Neuronal stem cell (in vitro differentiated cells): Measurements from ENCODE around the gene NEU4.
"Not testable (repeated sequence)": the region's sequence is repeated elsewhere in the genome, so short reads cannot be mapped to it uniquely, and the experiment has no call there.

Source experiments
- DNase-seq: peaks from one replicate; pipeline ENCODE4 v3.0.0-alpha.2; 2013; ENCODE audit warnings: low spot score
- H2AFZ ChIP-seq: one replicate; pipeline ENCODE4 v1.6.1; 2013; ENCODE audit warnings: mild to moderate bottlenecking, low read length, inconsistent platforms
- H2AK5ac ChIP-seq: 2 replicates; pipeline ENCODE4 v1.6.1; 2013; ENCODE audit warnings: low read depth, mild to moderate bottlenecking, inconsistent platforms, low read length, moderate library complexity, mixed read lengths
- H2BK120ac ChIP-seq: 2 replicates; pipeline ENCODE4 v1.6.1; 2013; ENCODE audit warnings: low read depth, mild to moderate bottlenecking, inconsistent platforms, low read length, moderate library complexity, mixed read lengths
- H2BK12ac ChIP-seq: one replicate; pipeline ENCODE4 v1.6.1; 2013; ENCODE audit warnings: low read length, inconsistent platforms
- H2BK15ac ChIP-seq: 2 replicates; pipeline ENCODE4 v1.6.1; 2013; ENCODE audit warnings: mild to moderate bottlenecking, low read length, inconsistent platforms, mixed read lengths
- H2BK5ac ChIP-seq: one replicate; pipeline ENCODE4 v1.6.1; 2013; ENCODE audit warnings: inconsistent platforms, mild to moderate bottlenecking, low read length, moderate library complexity
- H3K14ac ChIP-seq: one replicate; pipeline ENCODE4 v1.6.1; 2013; ENCODE audit warnings: low read length, inconsistent platforms
- H3K18ac ChIP-seq: 2 replicates; pipeline ENCODE4 v1.6.1; 2013; ENCODE audit warnings: low read length, inconsistent platforms
- H3K23ac ChIP-seq: 2 replicates; pipeline ENCODE4 v1.6.1; 2013; ENCODE audit warnings: low read depth, mild to moderate bottlenecking, mixed read lengths, low read length, inconsistent platforms; ENCODE audit not compliant: poor library complexity
- H3K27ac ChIP-seq: replicated peaks from 3 replicates; pipeline ENCODE4 v1.5.1; 2013; ENCODE audit warnings: low read length, inconsistent platforms
- H3K27me3 ChIP-seq, 3 experiments: 2 replicates each; pipeline ENCODE4 v1.6.1; 2013; ENCODE audit warnings: low read length in 3 of 3, mild to moderate bottlenecking in 2 of 3, inconsistent platforms in 1 of 3, low read depth in 1 of 3, mixed read lengths in 1 of 3, moderate library complexity in 1 of 3; ENCODE audit not compliant: control insufficient read depth in 3 of 3, insufficient read depth in 3 of 3
- H3K36me3 ChIP-seq, 2 donors: replicated peaks in 1 of 2; 2 replicates each; pipeline ENCODE4 v1.6.1; 2013; ENCODE audit warnings: low read length in 2 of 2; ENCODE audit not compliant: control insufficient read depth in 2 of 2, insufficient read depth in 2 of 2
- H3K4ac ChIP-seq: 2 replicates; pipeline ENCODE4 v1.6.1; 2013; ENCODE audit warnings: inconsistent platforms, mild to moderate bottlenecking, low read length, moderate library complexity
- H3K4me1 ChIP-seq, 2 donors: 1 replicate in 1 of 2; 2 replicates in 1 of 2; pipeline ENCODE4 v1.6.1; 2013; ENCODE audit warnings: low read length in 2 of 2, low read depth in 1 of 2; ENCODE audit not compliant: control insufficient read depth in 2 of 2, insufficient read depth in 1 of 2
- H3K4me2 ChIP-seq: one replicate; pipeline ENCODE4 v1.6.1; 2013; ENCODE audit warnings: mild to moderate bottlenecking, low read length, inconsistent platforms; ENCODE audit not compliant: insufficient read depth, poor library complexity, severe bottlenecking
- H3K4me3 ChIP-seq, 2 donors: 2 replicates each; pipeline ENCODE4 v1.5.1; 2013; ENCODE audit warnings: low read length in 2 of 2, mild to moderate bottlenecking in 2 of 2, inconsistent platforms in 1 of 2, moderate library complexity in 1 of 2
- H3K79me1 ChIP-seq: one replicate; pipeline ENCODE4 v1.6.1; 2013; ENCODE audit warnings: low read depth, mild to moderate bottlenecking, inconsistent platforms, low read length, moderate library complexity
- H3K9ac ChIP-seq: one replicate; pipeline ENCODE4 v1.6.1; 2013; ENCODE audit warnings: mild to moderate bottlenecking, low read depth, low read length, inconsistent platforms; ENCODE audit not compliant: poor library complexity
- H3K9me3 ChIP-seq, 2 donors: replicated peaks in 1 of 2; 2 replicates each; pipeline versions ENCODE3 to v1.6.1; 2013; ENCODE audit warnings: low read length in 2 of 2, mild to moderate bottlenecking in 2 of 2, inconsistent platforms in 1 of 2, low read depth in 1 of 2, mixed read lengths in 1 of 2, moderate library complexity in 1 of 2; ENCODE audit not compliant: control insufficient read depth in 2 of 2, insufficient read depth in 1 of 2
- H4K8ac ChIP-seq: one replicate; pipeline ENCODE4 v1.6.1; 2013; ENCODE audit warnings: low read depth, mild to moderate bottlenecking, inconsistent platforms, low read length, moderate library complexity
- H4K91ac ChIP-seq: one replicate; pipeline ENCODE4 v1.6.1; 2013; ENCODE audit warnings: low read length, low read depth, mild to moderate bottlenecking, inconsistent platforms; ENCODE audit not compliant: poor library complexity
- WGBS, 2 donors: extraction: QIAGEN DNeasy Blood & Tissue Kit; methylation state at CpG; one replicate each; pipeline ENCODE4 v1.1.7; 2013; ENCODE audit warnings: missing lambda C conversion rate in 2 of 2, mixed read lengths in 1 of 2; ENCODE audit not compliant: insufficient read length in 2 of 2, insufficient replicate concordance in 1 of 2; ENCODE audit errors: extremely low coverage in 2 of 2; 5-methylcytosine and 5-hydroxymethylcytosine counted together

The NEU4 gene

DNA sequence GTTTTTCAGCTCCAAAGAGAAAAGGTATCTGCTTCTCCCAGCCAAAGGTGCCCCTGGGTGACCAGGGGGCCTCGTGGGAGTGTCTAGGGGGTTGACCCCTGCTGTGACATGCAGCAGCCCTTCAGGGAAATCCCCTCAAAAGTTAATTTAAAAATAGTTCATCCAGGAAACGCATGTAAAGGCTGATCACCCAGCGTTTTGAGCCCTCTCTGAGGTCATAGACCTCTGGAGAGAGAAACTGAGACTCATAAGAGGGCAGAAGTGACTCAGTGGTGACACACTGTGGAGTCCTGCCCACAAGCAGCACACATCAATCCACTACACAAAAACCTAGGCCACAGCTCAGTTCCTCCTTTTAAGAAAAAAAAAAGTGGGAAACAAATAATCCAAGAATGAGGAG lies 20.4 kb upstream of the NEU4 start:
- DNase-seq, result no peak
- Histone ChIP-seq H3K4ac (no peak overlapping the region), H4K91ac (no peak overlapping the region), H2AK5ac (no peak overlapping the region), H3K14ac (no peak overlapping the region), H2BK12ac (no peak overlapping the region), H2BK5ac (no peak overlapping the region), H2AFZ (no peak overlapping the region), H2BK15ac (no peak overlapping the region), H4K8ac (no peak overlapping the region), H3K4me2 (no peak overlapping the region), H3K9me3 (peaks cover 2 to 4% of the 10 kb centered on the region in 2 donors), H3K27me3 (no peaks in the 10 kb centered on the region), H3K27ac (no peak overlapping the region), H3K36me3 (no peaks in the 10 kb centered on the region), H3K4me1 (no peaks in the 10 kb centered on the region), H3K18ac (no peak overlapping the region), H3K4me3 (no peak overlapping the region), H3K79me1 (no peaks in the 10 kb centered on the region), H2BK120ac (no peak overlapping the region), H3K23ac (no peak overlapping the region), H3K9ac (no peak overlapping the region)
- WGBS, 2 donors, result no CpG with 5 or more reads among the region's 3 CpGs

DNA sequence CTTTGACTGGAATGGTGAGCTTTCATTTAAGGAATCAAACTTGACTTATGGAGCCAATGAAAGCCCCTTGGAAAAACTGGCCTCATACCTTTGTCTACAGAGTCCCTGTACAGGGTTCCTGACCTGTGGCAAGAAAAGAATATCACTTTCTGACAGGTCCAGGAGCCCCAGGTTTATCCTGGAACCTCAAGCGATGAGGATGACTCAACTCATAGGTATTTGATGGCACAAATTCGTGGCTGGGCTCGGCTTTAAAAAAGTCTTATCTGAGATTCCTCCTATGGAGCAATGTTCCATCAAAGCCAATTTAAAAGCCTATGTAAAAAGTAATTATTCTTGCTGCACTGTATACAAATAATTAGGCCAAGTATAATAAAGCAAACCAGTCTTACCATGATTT lies 17.6 kb upstream of the NEU4 start:
- H3K27ac ChIP-seq, H3K9me3 ChIP-seq, H4K8ac ChIP-seq, H3K4ac ChIP-seq, H2BK5ac ChIP-seq, H3K14ac ChIP-seq, H3K9ac ChIP-seq, H2BK15ac ChIP-seq, H4K91ac ChIP-seq, H3K36me3 ChIP-seq, H2AFZ ChIP-seq, H2BK12ac ChIP-seq, H3K4me3 ChIP-seq, H3K27me3 ChIP-seq, H2BK120ac ChIP-seq, H3K4me1 ChIP-seq, DNase-seq, H3K79me1 ChIP-seq, H3K23ac ChIP-seq, H3K18ac ChIP-seq, H2AK5ac ChIP-seq, H3K4me2 ChIP-seq: not testable (repeated sequence)
- WGBS, 2 donors, result no CpG with 5 or more reads among the region's 3 CpGs

DNA sequence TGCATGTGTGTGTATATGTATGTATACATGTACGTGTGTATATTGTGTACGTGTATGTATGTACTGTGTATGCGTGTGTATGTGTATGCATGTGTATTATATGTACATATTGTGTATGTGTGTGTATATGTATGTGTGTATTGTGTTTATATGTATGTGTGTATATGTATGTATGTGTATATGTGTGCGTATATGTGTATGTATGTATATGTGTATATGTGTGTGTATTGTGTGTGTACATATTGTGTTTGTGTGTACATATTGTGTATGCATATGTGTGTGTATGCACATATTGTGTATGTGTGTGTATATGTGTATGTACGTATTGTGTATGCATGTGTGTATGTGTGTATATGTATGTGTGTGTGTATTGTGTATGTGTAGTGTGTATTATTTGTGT lies 15.6 kb upstream of the NEU4 start:
- Histone ChIP-seq H3K36me3 (no peaks in the 10 kb centered on the region), H3K23ac (no peak overlapping the region), H2AK5ac (no peak overlapping the region), H3K14ac (no peak overlapping the region), H3K79me1 (no peaks in the 10 kb centered on the region), H3K4me3 (no peak overlapping the region), H3K9me3 (peaks cover 0 to 4% of the 10 kb centered on the region in 2 donors), H3K4me2 (no peak overlapping the region), H4K91ac (no peak overlapping the region), H3K27ac (no peak overlapping the region), H3K18ac (no peak overlapping the region), H2BK120ac (no peak overlapping the region), H3K27me3 (no peaks in the 10 kb centered on the region), H3K4me1 (no peaks in the 10 kb centered on the region), H3K4ac (no peak overlapping the region), H2BK12ac (no peak overlapping the region), H2AFZ (no peak overlapping the region), H3K9ac (no peak overlapping the region), H2BK15ac (no peak overlapping the region), H4K8ac (no peak overlapping the region), H2BK5ac (no peak overlapping the region)
- no peak for DNase-seq
- 80 to 100% methylated on average over 1 of the region's 5 CpGs for WGBS, 2 donors

DNA sequence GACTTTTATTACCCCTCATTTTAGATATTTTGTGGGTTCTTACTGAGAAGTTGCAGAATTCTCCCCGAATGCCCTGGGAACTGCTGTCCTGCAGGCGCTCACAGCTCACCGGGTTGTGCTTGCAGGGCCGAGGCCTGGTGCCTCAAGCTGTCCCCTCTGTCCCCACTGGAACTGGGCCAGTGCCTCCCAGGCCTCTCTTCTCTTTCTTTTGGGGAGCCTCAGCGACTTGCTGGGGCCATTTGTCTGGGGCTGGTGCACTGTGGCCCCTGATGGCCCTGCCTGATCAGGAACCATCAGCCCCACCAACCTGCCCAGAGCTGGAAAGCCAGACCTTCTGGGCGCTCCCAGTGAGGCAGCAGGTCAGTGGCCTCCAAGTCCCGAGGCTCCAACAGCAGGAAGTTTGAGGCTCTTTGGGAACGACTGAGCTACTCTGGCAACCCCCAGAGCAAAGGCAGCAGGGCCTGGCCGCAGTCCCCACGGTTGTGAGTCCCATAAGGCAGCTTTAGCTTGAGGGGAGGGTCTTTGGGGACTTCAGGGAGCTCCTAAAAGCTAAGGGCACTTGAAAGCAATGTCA lies 14.7 kb upstream of the NEU4 start:
- Histone ChIP-seq H3K36me3 (no peaks in the 10 kb centered on the region), H3K9me3 (peaks cover 0 to 4% of the 10 kb centered on the region in 2 donors), H3K14ac (no peak overlapping the region), H3K23ac (no peak overlapping the region), H3K9ac (no peak overlapping the region), H3K4me3 (no peak overlapping the region), H2BK5ac (no peak overlapping the region), H3K4ac (no peak overlapping the region), H3K27me3 (no peaks in the 10 kb centered on the region), H4K91ac (no peak overlapping the region), H3K18ac (peak overlapping the region; percentile 57), H2BK12ac (no peak overlapping the region), H3K4me1 (no peaks in the 10 kb centered on the region), H3K79me1 (no peaks in the 10 kb centered on the region), H3K27ac (no peak overlapping the region), H3K4me2 (no peak overlapping the region), H2AFZ (no peak overlapping the region), H2AK5ac (peak overlapping the region; percentile 37), H2BK120ac (no peak overlapping the region), H4K8ac (peak overlapping the region; percentile 65), H2BK15ac (no peak overlapping the region)
- WGBS, 2 donors, result no CpG with 5 or more reads among the region's 10 CpGs
- DNase-seq, result no peak
